ENCODE measurements around the gene SSH2. TPM values are rescaled to one million over a fixed set of nuclear protein-coding genes. Genes with fewer than 3 reads are reported as not detected.

Gene SSH2
- total and polyA plus RNA-seq, 4 donors: 7.5 to 14.1 (median 11.2) TPM

DNA sequence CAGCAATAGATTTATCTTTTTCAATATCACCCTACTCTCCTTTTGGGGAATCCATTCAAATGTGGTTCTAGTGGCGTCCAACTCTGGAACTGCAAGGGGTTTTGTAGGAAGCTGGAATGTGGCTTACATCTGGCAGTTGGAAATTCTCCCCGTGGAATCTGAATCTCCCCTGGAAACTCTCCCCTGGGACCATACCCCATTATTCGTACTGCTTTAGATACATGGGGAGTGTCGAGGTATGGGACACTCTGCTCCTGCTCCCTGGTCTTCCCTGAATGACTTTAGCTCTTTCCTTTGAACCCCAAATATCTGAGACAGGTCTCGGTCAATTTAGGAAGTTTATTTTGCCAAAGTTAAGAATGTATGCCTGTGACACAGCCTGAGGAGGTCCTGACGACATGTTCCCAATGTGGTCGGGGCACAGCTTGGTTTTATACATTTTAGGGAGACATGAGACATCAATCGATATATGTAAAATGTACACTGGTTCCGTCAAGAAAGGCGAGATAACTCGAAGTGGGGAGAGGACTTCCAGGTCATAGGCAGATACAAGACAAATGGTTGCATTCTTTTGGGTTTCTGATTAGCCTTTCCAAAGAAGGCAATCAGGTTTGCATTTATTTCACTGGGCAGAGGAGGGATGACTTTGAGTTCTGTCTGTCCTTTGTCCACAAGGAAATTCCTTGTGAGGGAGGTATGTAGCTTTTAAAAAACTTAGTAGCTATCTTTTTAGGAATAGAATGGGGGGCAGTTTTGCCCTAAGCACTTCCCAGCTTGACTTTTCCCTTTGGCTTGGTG lies 218.2 kb downstream of the SSH2 start:
- H3K4me1 ChIP-seq (ENCODE audit: control insufficient read depth in 4 of 4, insufficient read depth in 4 of 4, low read length in 3 of 4): no peaks in the 10 kb centered on the region

GRCh38 chr17:29710891-29711418 lies 219.1 kb downstream of the SSH2 start:
- DNase-seq (ENCODE audit: low spot score): no peak
- H3K4me3 ChIP-seq (ENCODE audit: low read depth in 1 of 3, low read length in 3 of 3): no peak overlapping the region
- H3K9me3 ChIP-seq (ENCODE audit: control insufficient read depth in 4 of 4, low read length in 3 of 4): no peaks in the 10 kb centered on the region
- TF ChIP-seq JUND (IDR thresholded peaks at IDR 0.05) (no peak), HNF4A (conservative IDR thresholded peaks at IDR 0.05) (no peak), RXRA (IDR thresholded peaks at IDR 0.05) (no peak), MAX (IDR thresholded peaks at IDR 0.05) (no peak), FOXA1 (IDR thresholded peaks at IDR 0.05) (no peak), TAF1 (conservative IDR thresholded peaks at IDR 0.05) (no peak), EGR1 (IDR thresholded peaks at IDR 0.05; ENCODE audit: low read depth in 2 of 2) (no peak), HNF4G (IDR thresholded peaks at IDR 0.05) (no peak), GABPA (IDR thresholded peaks at IDR 0.05 in 1 of 2, conservative IDR thresholded peaks at IDR 0.05 in 1 of 2) (no peak), NR2F2 (IDR thresholded peaks at IDR 0.05) (no peak)
- TF ChIP-seq, protein P1, sequence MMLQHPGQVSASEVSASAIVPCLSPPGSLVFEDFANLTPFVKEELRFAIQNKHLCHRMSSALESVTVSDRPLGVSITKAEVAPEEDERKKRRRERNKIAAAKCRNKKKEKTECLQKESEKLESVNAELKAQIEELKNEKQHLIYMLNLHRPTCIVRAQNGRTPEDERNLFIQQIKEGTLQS (IDR thresholded peaks at IDR 0.05): no peak
- TF ChIP-seq, protein P2, sequence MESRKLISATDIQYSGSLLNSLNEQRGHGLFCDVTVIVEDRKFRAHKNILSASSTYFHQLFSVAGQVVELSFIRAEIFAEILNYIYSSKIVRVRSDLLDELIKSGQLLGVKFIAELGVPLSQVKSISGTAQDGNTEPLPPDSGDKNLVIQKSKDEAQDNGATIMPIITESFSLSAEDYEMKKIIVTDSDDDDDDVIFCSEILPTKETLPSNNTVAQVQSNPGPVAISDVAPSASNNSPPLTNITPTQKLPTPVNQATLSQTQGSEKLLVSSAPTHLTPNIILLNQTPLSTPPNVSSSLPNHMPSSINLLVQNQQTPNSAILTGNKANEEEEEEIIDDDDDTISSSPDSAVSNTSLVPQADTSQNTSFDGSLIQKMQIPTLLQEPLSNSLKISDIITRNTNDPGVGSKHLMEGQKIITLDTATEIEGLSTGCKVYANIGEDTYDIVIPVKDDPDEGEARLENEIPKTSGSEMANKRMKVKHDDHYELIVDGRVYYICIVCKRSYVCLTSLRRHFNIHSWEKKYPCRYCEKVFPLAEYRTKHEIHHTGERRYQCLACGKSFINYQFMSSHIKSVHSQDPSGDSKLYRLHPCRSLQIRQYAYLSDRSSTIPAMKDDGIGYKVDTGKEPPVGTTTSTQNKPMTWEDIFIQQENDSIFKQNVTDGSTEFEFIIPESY (IDR thresholded peaks at IDR 0.05): no peak
- no peaks in the 10 kb centered on the region for H3K36me3 ChIP-seq (ENCODE audit: control insufficient read depth in 4 of 4, insufficient read depth in 3 of 4, low read depth in 1 of 4, low read length in 3 of 4)
- H3K27ac ChIP-seq (ENCODE audit: low read depth in 1 of 2, low read length in 2 of 2): no peak overlapping the region
- H3K4me1 ChIP-seq (ENCODE audit: control insufficient read depth in 4 of 4, insufficient read depth in 4 of 4, low read length in 3 of 4): no peaks in the 10 kb centered on the region
- 93% methylated on average over 5 of the region's 5 CpGs for WGBS
- H3K27me3 ChIP-seq (ENCODE audit: control insufficient read depth in 4 of 4, insufficient read depth in 4 of 4, low read length in 3 of 4): no peaks in the 10 kb centered on the region
- H3K9ac ChIP-seq (ENCODE audit: low read depth in 1 of 2, low read length in 2 of 2): no peak overlapping the region

More for the DNA sequence above, 218.2 kb downstream of the SSH2 start:
- Histone ChIP-seq H3K4me3 (ENCODE audit: low read depth in 1 of 3, low read length in 3 of 3) (no peak overlapping the region), H3K9ac (ENCODE audit: low read depth in 1 of 2, low read length in 2 of 2) (no peak overlapping the region), H3K27me3 (ENCODE audit: control insufficient read depth in 4 of 4, insufficient read depth in 4 of 4, low read length in 3 of 4) (no peaks in the 10 kb centered on the region), H3K9me3 (ENCODE audit: control insufficient read depth in 4 of 4, low read length in 3 of 4) (no peaks in the 10 kb centered on the region), H3K36me3 (ENCODE audit: control insufficient read depth in 4 of 4, insufficient read depth in 3 of 4, low read depth in 1 of 4, low read length in 3 of 4) (no peaks in the 10 kb centered on the region), H3K27ac (ENCODE audit: low read depth in 1 of 2, low read length in 2 of 2) (no peak overlapping the region)
- TF ChIP-seq RAD21 (IDR thresholded peaks at IDR 0.05): no peak
- no peak for TF ChIP-seq FOXA1 (IDR thresholded peaks at IDR 0.05)
- TF ChIP-seq SP1 (IDR thresholded peaks at IDR 0.05): no peak
- TF ChIP-seq TAF1 (conservative IDR thresholded peaks at IDR 0.05): no peak
- whole genome bisulfite sequencing: 93% methylated on average over 11 of the region's 11 CpGs
- no peak for DNase-seq (ENCODE audit: low spot score)

DNA sequence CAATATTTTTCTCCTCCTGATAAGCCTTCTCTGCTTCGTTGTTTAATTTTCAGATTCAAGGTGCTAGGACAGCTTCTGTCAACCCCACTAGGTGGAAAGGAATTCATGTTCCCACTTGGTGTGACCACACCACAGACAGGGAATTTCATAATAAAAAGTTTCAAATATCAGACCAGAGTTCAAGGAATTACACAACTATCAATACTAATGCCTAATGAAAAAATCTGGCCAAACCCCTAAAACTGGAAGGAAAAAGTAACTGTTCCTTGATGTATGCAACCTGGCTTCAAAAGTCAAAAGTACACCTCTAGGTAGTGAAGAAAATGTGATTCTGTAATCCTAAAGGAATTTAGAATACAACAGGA lies 219.5 kb downstream of the SSH2 start:
- DNase-seq (ENCODE audit: low spot score): no peak
- Histone ChIP-seq H3K27me3 (ENCODE audit: control insufficient read depth in 4 of 4, insufficient read depth in 4 of 4, low read length in 3 of 4) (no peaks in the 10 kb centered on the region), H3K9ac (ENCODE audit: low read depth in 1 of 2, low read length in 2 of 2) (no peak overlapping the region), H3K36me3 (ENCODE audit: control insufficient read depth in 4 of 4, insufficient read depth in 3 of 4, low read depth in 1 of 4, low read length in 3 of 4) (no peaks in the 10 kb centered on the region), H3K4me1 (ENCODE audit: control insufficient read depth in 4 of 4, insufficient read depth in 4 of 4, low read length in 3 of 4) (no peaks in the 10 kb centered on the region), H3K9me3 (ENCODE audit: control insufficient read depth in 4 of 4, low read length in 3 of 4) (no peaks in the 10 kb centered on the region), H3K4me3 (ENCODE audit: low read depth in 1 of 3, low read length in 3 of 3) (no peak overlapping the region), H3K27ac (ENCODE audit: low read depth in 1 of 2, low read length in 2 of 2) (no peak overlapping the region)
- 92% methylated on average over 1 of the region's 1 CpG for WGBS
- TF ChIP-seq SP1 (IDR thresholded peaks at IDR 0.05): no peak
- TF ChIP-seq, protein P3, sequence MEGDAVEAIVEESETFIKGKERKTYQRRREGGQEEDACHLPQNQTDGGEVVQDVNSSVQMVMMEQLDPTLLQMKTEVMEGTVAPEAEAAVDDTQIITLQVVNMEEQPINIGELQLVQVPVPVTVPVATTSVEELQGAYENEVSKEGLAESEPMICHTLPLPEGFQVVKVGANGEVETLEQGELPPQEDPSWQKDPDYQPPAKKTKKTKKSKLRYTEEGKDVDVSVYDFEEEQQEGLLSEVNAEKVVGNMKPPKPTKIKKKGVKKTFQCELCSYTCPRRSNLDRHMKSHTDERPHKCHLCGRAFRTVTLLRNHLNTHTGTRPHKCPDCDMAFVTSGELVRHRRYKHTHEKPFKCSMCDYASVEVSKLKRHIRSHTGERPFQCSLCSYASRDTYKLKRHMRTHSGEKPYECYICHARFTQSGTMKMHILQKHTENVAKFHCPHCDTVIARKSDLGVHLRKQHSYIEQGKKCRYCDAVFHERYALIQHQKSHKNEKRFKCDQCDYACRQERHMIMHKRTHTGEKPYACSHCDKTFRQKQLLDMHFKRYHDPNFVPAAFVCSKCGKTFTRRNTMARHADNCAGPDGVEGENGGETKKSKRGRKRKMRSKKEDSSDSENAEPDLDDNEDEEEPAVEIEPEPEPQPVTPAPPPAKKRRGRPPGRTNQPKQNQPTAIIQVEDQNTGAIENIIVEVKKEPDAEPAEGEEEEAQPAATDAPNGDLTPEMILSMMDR (IDR thresholded peaks at IDR 0.05; ENCODE audit: low read depth, low read length, missing input control): no peak
- no peak for TF ChIP-seq MAX (IDR thresholded peaks at IDR 0.05)
- TF ChIP-seq, protein P2 (IDR thresholded peaks at IDR 0.05): no peak
- TF ChIP-seq HNF4A (conservative IDR thresholded peaks at IDR 0.05): no peak
- TF ChIP-seq FOXA1 (IDR thresholded peaks at IDR 0.05): no peak
- no peak for TF ChIP-seq REST (IDR thresholded peaks at IDR 0.05)
